ENCODE results near the gene SLC35B2.
A peak's percentile ranks its signal among the peaks of the same experiment; 100 is the strongest.

SLC35B2 gene

DNA sequence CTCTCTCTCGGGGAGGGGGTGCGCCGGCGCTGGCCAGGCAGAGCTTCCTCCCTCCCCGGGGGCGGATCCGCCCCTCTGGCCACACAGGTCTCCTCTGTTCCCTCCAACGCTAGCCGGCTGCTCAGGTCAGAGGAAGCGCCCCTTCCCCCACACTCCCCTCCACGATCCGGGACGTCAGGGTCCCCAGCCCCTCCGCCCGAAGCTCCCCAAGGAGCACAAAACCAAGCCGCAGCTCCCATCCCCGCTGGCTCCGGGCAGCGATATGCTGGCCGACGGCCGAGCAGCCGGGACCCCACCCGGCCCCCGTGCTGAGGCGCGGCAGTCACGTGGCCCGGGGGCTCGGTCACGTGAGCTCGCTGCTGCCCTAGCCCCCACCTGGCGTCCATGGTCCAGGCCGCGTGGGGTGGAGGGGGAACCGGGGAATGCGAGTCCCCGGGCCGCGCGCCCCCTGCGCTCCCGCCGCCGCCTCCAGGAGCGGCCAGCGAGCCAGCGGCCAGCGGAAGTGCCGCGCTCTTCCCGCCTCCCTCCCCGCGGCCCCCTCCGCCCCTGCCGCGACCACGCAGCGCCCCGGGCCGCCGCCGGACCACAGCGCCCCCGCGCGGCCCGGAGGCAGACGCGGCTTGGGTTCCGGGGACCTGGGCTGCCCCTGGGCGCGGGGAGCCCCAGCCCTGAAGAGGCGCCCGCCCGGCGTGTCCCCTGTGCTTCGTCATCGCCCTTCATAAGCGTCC, at the start of gene SLC35B2:
TSS of gene SLC35B2 (minus strand) at position 504 of the 728 bp plus-strand sequence. CDS start at position 386, 118 bp downstream.
- no peaks in the 10 kb centered on the region for H3K27me3 Mint-ChIP-seq
- peak within 1 kb of the TSS; percentile 83 to 97 for H3K27ac Mint-ChIP-seq
- H3K4me1 Mint-ChIP-seq: peaks cover 86% of the 10 kb centered on the region
- ATAC-seq (peak; percentile 84), DNase-seq (peak; percentile 77 to 82)
- peak within 1 kb of the TSS; percentile 90 to 94 for H3K4me3 Mint-ChIP-seq
- H3K9me3 Mint-ChIP-seq: no peaks in the 10 kb centered on the region

DNA sequence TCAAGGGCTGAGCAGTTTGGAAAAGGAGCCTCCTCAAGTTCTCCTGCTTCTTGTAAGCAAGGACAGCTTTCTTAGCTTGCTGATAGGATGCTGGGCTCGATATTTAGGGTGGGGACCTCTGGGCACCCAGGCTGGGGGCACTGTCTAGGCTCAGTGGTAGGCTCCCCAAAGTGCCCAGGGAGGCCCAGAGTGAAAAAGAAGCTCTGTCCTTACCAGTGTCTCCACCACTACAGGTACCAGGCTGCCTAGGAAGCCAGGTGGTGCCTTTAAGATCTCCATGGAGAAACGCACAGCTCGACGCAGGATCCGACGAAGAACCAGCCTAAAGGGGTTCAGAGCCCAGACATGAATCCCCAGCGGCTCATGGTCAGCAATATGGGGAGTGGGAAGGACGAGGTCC, 49.4 kb upstream of the SLC35B2 start:
- ATAC-seq (no peak), DNase-seq (no peak)
- H3K4me1 Mint-ChIP-seq: peaks cover 13% of the 10 kb centered on the region
- H3K27ac Mint-ChIP-seq: no peak overlapping the region
- H3K4me3 Mint-ChIP-seq: no peak overlapping the region
- no peaks in the 10 kb centered on the region for H3K9me3 Mint-ChIP-seq
- H3K27me3 Mint-ChIP-seq: no peaks in the 10 kb centered on the region

GRCh38 chr6:44305200-44305725, 47.9 kb upstream of the SLC35B2 start:
- no peaks in the 10 kb centered on the region for H3K9me3 Mint-ChIP-seq
- ATAC-seq: no peak
- DNase-seq: no peak
- H3K4me1 Mint-ChIP-seq: peaks cover 9% of the 10 kb centered on the region
- no peaks in the 10 kb centered on the region for H3K27me3 Mint-ChIP-seq
- no peak overlapping the region for H3K27ac Mint-ChIP-seq
- no peak overlapping the region for H3K4me3 Mint-ChIP-seq

GRCh38 chr6:44304282-44305199, 47.2 kb upstream of the SLC35B2 start:
- no peak overlapping the region for H3K27ac Mint-ChIP-seq
- no peaks in the 10 kb centered on the region for H3K27me3 Mint-ChIP-seq
- peaks cover 1% of the 10 kb centered on the region for H3K4me1 Mint-ChIP-seq
- no peak overlapping the region for H3K4me3 Mint-ChIP-seq
- H3K9me3 Mint-ChIP-seq: no peaks in the 10 kb centered on the region
- DNase-seq (peak in 1 of 2 donors; percentile 44), ATAC-seq (peak; percentile 58)

DNA sequence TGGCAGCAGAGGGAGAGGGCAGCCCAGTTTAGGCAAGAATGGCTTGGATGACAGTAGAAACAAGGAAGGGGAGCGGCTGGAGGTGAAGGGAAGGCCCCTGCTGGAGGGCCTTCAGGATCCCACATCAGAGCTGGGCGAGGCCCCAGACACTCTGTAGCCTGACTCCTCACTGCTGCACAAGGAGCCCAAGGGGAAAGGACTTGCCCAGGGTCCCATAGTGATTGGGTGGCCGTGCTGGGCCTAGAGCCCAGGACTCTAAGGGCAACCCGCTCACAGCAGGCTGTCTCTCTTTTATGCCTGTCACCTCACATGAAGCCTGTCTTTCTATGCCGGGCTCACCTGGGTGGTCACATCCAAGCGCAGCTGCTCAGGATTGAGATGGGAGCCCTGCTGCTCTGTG, 46.5 kb upstream of the SLC35B2 start:
- no peak overlapping the region for H3K27ac Mint-ChIP-seq
- ATAC-seq (no peak), DNase-seq (no peak)
- no peak overlapping the region for H3K4me3 Mint-ChIP-seq
- H3K27me3 Mint-ChIP-seq: peaks cover 3% of the 10 kb centered on the region
- no peaks in the 10 kb centered on the region for H3K9me3 Mint-ChIP-seq
- H3K4me1 Mint-ChIP-seq: no peaks in the 10 kb centered on the region

DNA sequence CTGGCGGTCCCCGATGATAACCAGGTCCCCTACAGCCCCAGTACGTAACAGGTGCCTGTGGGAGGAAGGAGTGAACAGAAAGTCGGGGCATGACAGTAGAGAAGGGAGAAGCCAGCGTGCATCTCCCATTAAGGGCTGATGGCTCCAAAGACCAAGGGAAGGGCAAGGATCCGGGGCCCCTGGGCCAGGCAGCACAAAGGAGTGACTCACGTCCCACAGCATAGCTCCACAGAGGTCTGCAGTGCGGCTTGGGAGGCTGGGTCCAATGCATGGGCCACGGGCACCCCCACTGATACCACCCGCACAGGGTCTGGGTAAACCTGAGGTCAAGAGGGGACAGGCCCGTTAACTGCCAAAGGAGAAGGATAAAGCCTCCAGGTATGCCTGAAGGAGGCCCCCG, 45.5 kb upstream of the SLC35B2 start:
- Mint-ChIP-seq H3K4me1 (peaks cover 6% of the 10 kb centered on the region), H3K27me3 (peaks cover 13% of the 10 kb centered on the region), H3K4me3 (no peak overlapping the region), H3K27ac (no peak overlapping the region), H3K9me3 (no peaks in the 10 kb centered on the region)
- DNase-seq (no peak), ATAC-seq (no peak)

DNA sequence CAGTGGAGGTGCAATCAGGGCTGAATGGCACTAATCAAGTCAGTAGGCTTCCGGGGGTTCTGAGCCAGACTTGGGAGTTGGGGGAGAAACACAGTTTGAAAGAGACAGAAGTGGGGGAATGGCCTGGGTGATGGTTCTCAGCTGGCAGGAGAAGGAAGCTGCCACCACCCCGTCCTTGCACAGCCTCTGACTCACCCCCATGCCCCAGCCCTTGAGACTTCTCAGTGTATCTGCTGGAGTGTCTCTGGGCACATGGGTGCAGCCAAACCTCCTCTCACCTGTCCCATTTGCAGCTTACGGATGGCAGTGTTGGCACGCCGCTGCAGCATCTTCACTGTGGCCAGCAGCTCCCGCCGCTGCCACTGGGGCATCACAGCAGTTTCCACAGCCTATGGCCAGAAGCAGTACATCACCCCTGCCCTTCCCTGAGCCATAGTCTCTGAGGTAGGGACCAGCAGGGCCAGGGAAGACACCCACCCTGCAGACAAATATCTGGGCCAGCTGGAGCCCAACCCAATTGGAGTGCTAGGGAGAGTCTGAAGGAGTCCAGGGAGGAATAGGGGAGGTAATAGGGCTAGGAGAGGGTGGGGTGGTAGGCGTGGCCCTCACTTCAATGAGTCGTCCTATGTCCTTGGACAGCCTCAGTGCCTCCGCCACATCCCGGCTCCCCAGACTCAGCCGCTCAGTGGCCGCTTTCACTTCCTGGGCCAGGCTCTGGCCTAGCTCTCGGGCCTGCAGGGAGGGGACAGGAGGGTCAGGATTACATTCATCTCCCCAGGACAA, 44.6 kb upstream of the SLC35B2 start:
- Mint-ChIP-seq H3K9me3 (no peaks in the 10 kb centered on the region), H3K27ac (peak overlapping the region; percentile 52 to 87), H3K27me3 (peaks cover 22% of the 10 kb centered on the region), H3K4me3 (no peak overlapping the region), H3K4me1 (peaks cover 14% of the 10 kb centered on the region)
- DNase-seq (no peak), ATAC-seq (no peak)

GRCh38 chr6:44301106-44301505, 43.8 kb upstream of the SLC35B2 start:
- peaks cover 30% of the 10 kb centered on the region for H3K27me3 Mint-ChIP-seq
- H3K27ac Mint-ChIP-seq: no peak overlapping the region
- ATAC-seq (no peak), DNase-seq (no peak)
- H3K4me3 Mint-ChIP-seq: no peak overlapping the region
- peaks cover 20% of the 10 kb centered on the region for H3K4me1 Mint-ChIP-seq
- H3K9me3 Mint-ChIP-seq: no peaks in the 10 kb centered on the region

GRCh38 chr6:44300292-44300823, 43.0 kb upstream of the SLC35B2 start:
- Mint-ChIP-seq H3K4me1 (peaks cover 20% of the 10 kb centered on the region), H3K27ac (no peak overlapping the region), H3K27me3 (peaks cover 38% of the 10 kb centered on the region), H3K4me3 (no peak overlapping the region), H3K9me3 (no peaks in the 10 kb centered on the region)
- DNase-seq: no peak
- ATAC-seq: no peak

DNA sequence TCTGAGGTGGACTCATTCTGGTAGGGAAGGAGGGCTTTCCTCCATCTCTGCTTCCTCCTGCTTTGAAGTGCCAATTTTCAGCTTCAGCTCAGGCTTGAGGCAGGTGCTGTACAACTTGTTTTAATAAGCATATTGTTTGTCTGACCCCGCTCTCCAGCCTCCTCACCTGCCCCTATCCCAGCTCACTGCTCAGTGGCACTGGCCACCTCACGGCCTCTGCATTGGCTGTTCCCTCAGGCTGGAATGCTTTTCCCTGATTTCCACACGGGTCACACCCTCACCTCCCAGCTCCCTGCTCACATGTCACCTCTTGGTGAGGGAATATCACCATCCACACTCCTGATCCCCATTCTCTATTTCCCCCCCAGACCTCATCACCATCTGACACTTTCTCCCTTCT, 41.5 kb upstream of the SLC35B2 start:
- Mint-ChIP-seq H3K27me3 (peaks cover 53% of the 10 kb centered on the region), H3K4me1 (peaks cover 20% of the 10 kb centered on the region), H3K9me3 (no peaks in the 10 kb centered on the region), H3K27ac (peak overlapping the region in 1 of 2 donors; percentile 14), H3K4me3 (no peak overlapping the region)
- ATAC-seq (no peak), DNase-seq (no peak)

GRCh38 chr6:44298055-44298803, 40.9 kb upstream of the SLC35B2 start:
- H3K9me3 Mint-ChIP-seq: no peaks in the 10 kb centered on the region
- ATAC-seq: peak; percentile 3
- peaks cover 59% of the 10 kb centered on the region for H3K27me3 Mint-ChIP-seq
- H3K4me1 Mint-ChIP-seq: peaks cover 20% of the 10 kb centered on the region
- peak overlapping the region; percentile 51 to 71 for H3K4me3 Mint-ChIP-seq
- DNase-seq: no peak
- H3K27ac Mint-ChIP-seq: no peak overlapping the region

DNA sequence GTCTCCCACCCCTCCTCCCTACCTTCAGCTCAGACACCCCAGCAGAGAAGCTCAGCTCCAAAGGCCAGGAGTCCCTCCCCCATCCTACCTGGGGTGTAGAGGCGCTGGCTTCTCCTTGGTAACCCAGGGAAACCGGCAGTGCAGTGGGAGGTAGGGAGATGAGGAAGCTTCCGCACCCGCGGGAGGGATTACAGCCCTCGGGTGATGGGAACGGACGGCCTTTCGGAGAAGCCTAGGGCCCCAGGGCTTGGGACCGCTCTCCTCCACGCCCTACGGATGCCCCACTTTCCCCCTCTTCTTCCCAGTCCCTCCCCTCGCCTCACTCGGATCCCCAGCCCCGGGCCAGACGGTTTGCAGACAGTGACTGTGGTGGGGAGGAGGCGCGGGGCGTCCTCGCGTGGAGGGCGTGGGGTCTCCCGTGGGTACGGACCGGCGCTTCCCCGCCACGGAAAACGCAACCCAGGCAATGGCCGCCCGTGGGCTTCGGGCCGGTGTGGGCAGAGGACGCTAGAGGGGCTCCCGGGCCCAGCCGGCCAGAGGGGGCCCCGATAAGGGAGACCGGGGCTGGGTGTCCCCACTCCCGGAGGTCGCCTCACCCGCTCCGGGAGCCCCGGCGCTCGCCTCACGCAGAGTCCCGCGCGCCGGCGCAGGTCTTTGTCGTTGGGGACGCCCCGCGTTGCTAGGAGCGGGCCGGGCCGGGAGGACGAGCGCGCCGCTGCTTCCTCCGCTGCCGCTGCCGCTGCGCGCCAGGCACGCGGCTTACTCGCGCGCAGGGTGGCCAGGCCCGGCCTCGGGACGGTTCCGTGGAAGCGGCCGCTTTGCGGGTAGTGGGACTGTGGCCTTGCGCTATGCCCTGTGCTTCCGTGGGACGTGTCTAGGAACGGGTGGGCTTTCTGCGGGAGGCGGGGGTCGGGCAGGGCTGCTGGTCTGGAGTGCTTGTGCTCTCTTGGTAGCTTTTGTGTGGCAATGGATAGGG, 40.0 kb upstream of the SLC35B2 start:
- Mint-ChIP-seq H3K27ac (no peak overlapping the region), H3K27me3 (peaks cover 65% of the 10 kb centered on the region), H3K4me1 (peaks cover 20% of the 10 kb centered on the region), H3K9me3 (no peaks in the 10 kb centered on the region), H3K4me3 (peak overlapping the region; percentile 51 to 71)
- ATAC-seq (peak; percentile 87), DNase-seq (peak; percentile 39 to 48)

GRCh38 chr6:44294832-44295791, 37.8 kb upstream of the SLC35B2 start:
- no peak for ATAC-seq
- H3K27ac Mint-ChIP-seq: no peak overlapping the region
- no peak for DNase-seq
- no peaks in the 10 kb centered on the region for H3K9me3 Mint-ChIP-seq
- H3K27me3 Mint-ChIP-seq: peaks cover 87% of the 10 kb centered on the region
- peaks cover 20% of the 10 kb centered on the region for H3K4me1 Mint-ChIP-seq
- H3K4me3 Mint-ChIP-seq: no peak overlapping the region

Measured in stimulated activated naive CD8-positive, alpha-beta T cell treated with anti-CD3 and anti-CD28 coated beads, Interleukin-15, amount 100 ng/mL, for 72 hours (primary cell).